ENCODE results near the gene NECTIN3. TPM values are rescaled to one million over a fixed set of nuclear protein-coding genes. Genes with fewer than 3 reads are reported as not detected.

NECTIN3 gene
- polyA plus RNA-seq, 1 donor = 35.0 TPM

GRCh38 chr3:111080413-111080812, 8.8 kb downstream of the NECTIN3 start:
- Histone ChIP-seq H3K4me3 (ENCODE audit: low read length) (no peak overlapping the region), H3K36me3 (ENCODE audit: control insufficient read depth, insufficient read depth, low read length) (no peaks in the 10 kb centered on the region), H3K4me1 (ENCODE audit: control insufficient read depth, insufficient read depth, low read length) (peaks cover 14% of the 10 kb centered on the region), H3K9me3 (ENCODE audit: control insufficient read depth, low read depth, low read length) (no peaks in the 10 kb centered on the region), H3K27ac (ENCODE audit: low read length) (no peak overlapping the region), H3K27me3 (ENCODE audit: control insufficient read depth, insufficient read depth, low read length) (no peaks in the 10 kb centered on the region)
- no peak for DNase-seq
- WGBS (ENCODE audit: insufficient coverage, low lambda C conversion rate) = 14% methylated on average over 1 of the region's 1 CpG

GRCh38 chr3:111081008-111081545, 9.5 kb downstream of the NECTIN3 start:
- no peak overlapping the region for H3K27ac ChIP-seq (ENCODE audit: low read length)

GRCh38 chr3:111084911-111085310, 13.3 kb downstream of the NECTIN3 start:
- Histone ChIP-seq H3K4me3 (ENCODE audit: low read length) (no peak overlapping the region), H3K9me3 (ENCODE audit: control insufficient read depth, low read depth, low read length) (no peaks in the 10 kb centered on the region), H3K27me3 (ENCODE audit: control insufficient read depth, insufficient read depth, low read length) (no peaks in the 10 kb centered on the region), H3K36me3 (ENCODE audit: control insufficient read depth, insufficient read depth, low read length) (no peaks in the 10 kb centered on the region), H3K27ac (ENCODE audit: low read length) (peak overlapping the region; percentile 25), H3K4me1 (ENCODE audit: control insufficient read depth, insufficient read depth, low read length) (peaks cover 2% of the 10 kb centered on the region)
- no CpG with 5 or more reads among the region's 2 CpGs for WGBS (ENCODE audit: insufficient coverage, low lambda C conversion rate)
- DNase-seq = peak in 1 of 2 donors; percentile 70

More at GRCh38 chr3:111081008-111081545, 9.5 kb downstream of the NECTIN3 start:
- Histone ChIP-seq H3K9me3 (ENCODE audit: control insufficient read depth, low read depth, low read length) (no peaks in the 10 kb centered on the region), H3K4me1 (ENCODE audit: control insufficient read depth, insufficient read depth, low read length) (peaks cover 13% of the 10 kb centered on the region), H3K4me3 (ENCODE audit: low read length) (no peak overlapping the region), H3K27me3 (ENCODE audit: control insufficient read depth, insufficient read depth, low read length) (no peaks in the 10 kb centered on the region), H3K36me3 (ENCODE audit: control insufficient read depth, insufficient read depth, low read length) (no peaks in the 10 kb centered on the region)
- no CpG with 5 or more reads among the region's 3 CpGs for WGBS (ENCODE audit: insufficient coverage, low lambda C conversion rate)
- DNase-seq = no peak

DNA sequence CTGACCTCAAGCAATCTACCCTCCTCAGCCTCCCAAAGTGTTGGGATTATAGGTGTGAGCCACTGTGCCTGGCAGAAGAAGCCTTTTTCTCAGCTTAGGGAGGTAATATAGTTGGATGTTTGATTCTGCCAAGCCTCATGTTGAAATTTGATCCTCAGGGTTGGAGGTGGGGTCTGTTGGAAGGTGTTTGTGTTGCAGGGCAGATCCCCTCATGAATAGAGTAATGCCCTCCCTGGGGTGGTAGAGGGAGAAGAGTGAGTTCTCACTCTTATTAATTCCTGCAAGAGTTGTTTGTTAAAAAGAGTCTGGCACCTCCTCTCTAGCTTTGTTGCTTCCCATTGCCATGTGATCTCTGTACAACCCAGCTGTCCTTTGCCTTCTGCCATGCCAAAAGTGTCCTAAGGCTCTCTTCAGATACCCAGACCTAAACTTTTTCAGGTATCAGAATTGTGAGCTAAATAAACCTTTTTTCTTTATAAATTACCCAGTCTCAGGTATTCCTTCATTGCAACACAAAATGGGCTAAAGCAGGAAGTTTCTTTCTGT, 16.4 kb downstream of the NECTIN3 start:
- Histone ChIP-seq H3K4me1 (ENCODE audit: control insufficient read depth, insufficient read depth, low read length) (no peaks in the 10 kb centered on the region), H3K9me3 (ENCODE audit: control insufficient read depth, low read depth, low read length) (no peaks in the 10 kb centered on the region), H3K36me3 (ENCODE audit: control insufficient read depth, insufficient read depth, low read length) (no peaks in the 10 kb centered on the region), H3K4me3 (ENCODE audit: low read length) (no peak overlapping the region), H3K27ac (ENCODE audit: low read length) (no peak overlapping the region), H3K27me3 (ENCODE audit: control insufficient read depth, insufficient read depth, low read length) (no peaks in the 10 kb centered on the region)
- no peak for DNase-seq

DNA sequence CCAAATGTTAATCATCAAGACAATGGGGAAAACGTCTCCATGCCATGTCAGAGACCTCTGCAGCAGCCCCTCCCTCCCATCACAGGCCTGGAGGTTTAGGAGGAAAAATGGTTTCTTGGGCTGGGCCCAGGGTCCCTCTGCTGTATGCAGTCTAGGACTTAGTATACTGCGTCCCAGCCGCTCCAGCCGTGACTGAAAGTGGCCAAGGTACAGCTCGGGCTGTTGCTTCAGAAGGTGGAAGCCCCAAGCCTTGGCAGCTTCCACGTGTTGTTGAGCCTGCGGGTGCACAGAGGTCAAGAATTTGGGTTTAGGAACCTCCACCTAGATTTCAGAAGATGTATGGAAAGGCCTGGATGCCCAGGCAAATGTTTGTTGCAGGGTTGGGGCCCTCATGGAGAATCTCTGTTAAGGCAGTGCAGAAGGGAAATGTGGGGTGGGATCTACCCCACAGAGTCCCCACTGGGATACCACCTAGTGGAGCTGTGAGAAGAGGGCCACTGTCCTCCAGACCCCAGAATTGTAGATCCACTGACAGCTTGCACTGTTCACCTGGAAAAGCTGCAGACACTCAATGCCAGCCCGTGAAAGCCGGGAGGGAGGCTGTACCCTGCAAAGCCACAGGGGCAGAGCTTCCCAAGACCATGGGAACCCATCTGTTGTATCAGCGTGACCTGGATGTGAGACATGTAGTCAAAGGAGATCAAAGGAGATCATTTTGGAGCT, 25.0 kb downstream of the NECTIN3 start:
- Histone ChIP-seq H3K9me3 (ENCODE audit: control insufficient read depth, low read depth, low read length) (peaks cover 10% of the 10 kb centered on the region), H3K4me3 (ENCODE audit: low read length) (no peak overlapping the region), H3K36me3 (ENCODE audit: control insufficient read depth, insufficient read depth, low read length) (no peaks in the 10 kb centered on the region), H3K27ac (ENCODE audit: low read length) (no peak overlapping the region), H3K27me3 (ENCODE audit: control insufficient read depth, insufficient read depth, low read length) (no peaks in the 10 kb centered on the region), H3K4me1 (ENCODE audit: control insufficient read depth, insufficient read depth, low read length) (no peaks in the 10 kb centered on the region)
- no peak for DNase-seq
- no CpG with 5 or more reads among the region's 10 CpGs for WGBS (ENCODE audit: insufficient coverage, low lambda C conversion rate)

- H3K27ac ChIP-seq (ENCODE audit: low read length) = no peak overlapping the region
- no peaks in the 10 kb centered on the region for H3K9me3 ChIP-seq (ENCODE audit: control insufficient read depth, low read depth, low read length)
- 83% methylated on average over 1 of the region's 1 CpG for WGBS (ENCODE audit: insufficient coverage, low lambda C conversion rate)
- no peaks in the 10 kb centered on the region for H3K27me3 ChIP-seq (ENCODE audit: control insufficient read depth, insufficient read depth, low read length)
- no peaks in the 10 kb centered on the region for H3K36me3 ChIP-seq (ENCODE audit: control insufficient read depth, insufficient read depth, low read length)
- H3K4me1 ChIP-seq (ENCODE audit: control insufficient read depth, insufficient read depth, low read length) = no peaks in the 10 kb centered on the region
- no peak overlapping the region for H3K4me3 ChIP-seq (ENCODE audit: low read length)
- no peak for DNase-seq
Measured at GRCh38 chr3:111103807-111104206, 32.2 kb downstream of the NECTIN3 start.

GRCh38 chr3:111106993-111107661, 35.5 kb downstream of the NECTIN3 start:
- DNase-seq = no peak
- 72% methylated on average over 2 of the region's 3 CpGs for WGBS (ENCODE audit: insufficient coverage, low lambda C conversion rate)
- H3K27ac ChIP-seq (ENCODE audit: low read length) = no peak overlapping the region

GRCh38 chr3:111107662-111108035, 36.0 kb downstream of the NECTIN3 start:
- no peaks in the 10 kb centered on the region for H3K36me3 ChIP-seq (ENCODE audit: control insufficient read depth, insufficient read depth, low read length)
- H3K4me3 ChIP-seq (ENCODE audit: low read length) = no peak overlapping the region
- WGBS (ENCODE audit: insufficient coverage, low lambda C conversion rate) = 90% methylated on average over 2 of the region's 2 CpGs
- H3K9me3 ChIP-seq (ENCODE audit: control insufficient read depth, low read depth, low read length) = no peaks in the 10 kb centered on the region
- H3K27ac ChIP-seq (ENCODE audit: low read length) = no peak overlapping the region
- DNase-seq = no peak
- H3K27me3 ChIP-seq (ENCODE audit: control insufficient read depth, insufficient read depth, low read length) = no peaks in the 10 kb centered on the region
- H3K4me1 ChIP-seq (ENCODE audit: control insufficient read depth, insufficient read depth, low read length) = no peaks in the 10 kb centered on the region

More at GRCh38 chr3:111106993-111107661, 35.5 kb downstream of the NECTIN3 start:
- Histone ChIP-seq H3K9me3 (ENCODE audit: control insufficient read depth, low read depth, low read length) (no peaks in the 10 kb centered on the region), H3K4me3 (ENCODE audit: low read length) (no peak overlapping the region), H3K4me1 (ENCODE audit: control insufficient read depth, insufficient read depth, low read length) (no peaks in the 10 kb centered on the region), H3K36me3 (ENCODE audit: control insufficient read depth, insufficient read depth, low read length) (no peaks in the 10 kb centered on the region), H3K27me3 (ENCODE audit: control insufficient read depth, insufficient read depth, low read length) (no peaks in the 10 kb centered on the region)

DNA sequence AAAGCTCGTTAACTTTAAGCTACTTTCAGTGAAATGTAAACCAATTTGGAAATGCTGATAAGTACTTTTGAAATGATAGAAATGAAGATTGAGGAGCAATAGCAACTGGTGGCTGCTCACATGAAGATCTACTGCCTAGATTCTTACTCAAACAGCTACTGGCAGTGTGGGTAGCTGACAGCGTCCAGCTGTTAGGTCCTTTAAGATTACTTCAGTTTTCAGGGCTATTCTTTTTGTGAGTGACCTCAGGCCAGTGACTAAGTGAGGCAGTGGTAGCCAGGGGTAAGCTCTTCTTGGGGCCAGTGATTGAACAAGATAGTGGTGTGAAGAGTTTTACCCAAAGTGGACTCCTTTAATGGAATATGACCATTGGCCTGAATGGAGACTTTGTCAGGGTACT, 41.3 kb downstream of the NECTIN3 start:
- H3K4me3 ChIP-seq (ENCODE audit: low read length) = no peak overlapping the region
- no peaks in the 10 kb centered on the region for H3K36me3 ChIP-seq (ENCODE audit: control insufficient read depth, insufficient read depth, low read length)
- H3K27me3 ChIP-seq (ENCODE audit: control insufficient read depth, insufficient read depth, low read length) = no peaks in the 10 kb centered on the region
- DNase-seq = no peak
- no peak overlapping the region for H3K27ac ChIP-seq (ENCODE audit: low read length)
- WGBS (ENCODE audit: insufficient coverage, low lambda C conversion rate) = 67% methylated on average over 1 of the region's 2 CpGs
- H3K4me1 ChIP-seq (ENCODE audit: control insufficient read depth, insufficient read depth, low read length) = no peaks in the 10 kb centered on the region
- H3K9me3 ChIP-seq (ENCODE audit: control insufficient read depth, low read depth, low read length) = no peaks in the 10 kb centered on the region

DNA sequence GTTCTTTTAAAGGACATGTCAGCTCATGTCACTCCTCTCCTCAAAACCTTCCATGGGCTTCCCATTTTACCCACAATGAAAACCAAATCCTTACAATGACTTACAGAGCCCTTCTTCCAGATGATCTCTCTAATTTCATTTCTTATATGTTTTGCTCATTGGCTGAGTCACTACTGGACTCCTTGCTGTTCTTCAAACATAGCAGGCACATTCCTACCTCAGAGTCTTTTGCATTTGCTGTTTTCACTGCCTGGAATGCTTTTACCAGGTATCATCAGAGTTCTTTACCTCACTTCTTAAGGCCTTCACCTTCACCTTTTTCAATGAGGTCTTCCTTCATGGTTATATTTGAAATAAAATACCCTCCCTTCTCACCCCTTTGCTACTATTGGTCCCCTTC, 57.3 kb downstream of the NECTIN3 start:
- Histone ChIP-seq H3K27me3 (ENCODE audit: control insufficient read depth, insufficient read depth, low read length) (no peaks in the 10 kb centered on the region), H3K9me3 (ENCODE audit: control insufficient read depth, low read depth, low read length) (no peaks in the 10 kb centered on the region), H3K4me1 (ENCODE audit: control insufficient read depth, insufficient read depth, low read length) (no peaks in the 10 kb centered on the region), H3K36me3 (ENCODE audit: control insufficient read depth, insufficient read depth, low read length) (peaks cover 9% of the 10 kb centered on the region), H3K27ac (ENCODE audit: low read length) (no peak overlapping the region), H3K4me3 (ENCODE audit: low read length) (no peak overlapping the region)
- DNase-seq = no peak
